GM18520 (cell line): ENCODE measurements around the gene KRT14.
"Not testable (repeated sequence)": the region's sequence is repeated elsewhere in the genome, so short reads cannot be mapped to it uniquely, and the experiment has no call there.

Experiments used
- ATAC-seq: cut with Tn5 transposase; IDR thresholded peaks from one replicate; pipeline ENCODE4 v1.9.1; 2021; ENCODE audit not compliant: unreplicated experiment

KRT14 gene

GRCh38 chr17:41623184-41623861 lies 36.6 kb upstream of the KRT14 start:
- not testable (repeated sequence) for ATAC-seq

- ATAC-seq: not testable (repeated sequence)
These were observed 35.9 kb upstream of the KRT14 start for GRCh38 chr17:41622340-41623183.

- ATAC-seq: no peak
These were observed 35.2 kb upstream of the KRT14 start for GRCh38 chr17:41621916-41622315.

GRCh38 chr17:41621435-41621817 lies 34.7 kb upstream of the KRT14 start:
- ATAC-seq: not testable (repeated sequence)

GRCh38 chr17:41620583-41621434 lies 34.1 kb upstream of the KRT14 start:
- ATAC-seq: no peak

GRCh38 chr17:41619927-41620582 lies 33.4 kb upstream of the KRT14 start:
- not testable (repeated sequence) for ATAC-seq

GRCh38 chr17:41619036-41619926 lies 32.6 kb upstream of the KRT14 start:
- no peak for ATAC-seq

- ATAC-seq: no peak
These were observed 31.8 kb upstream of the KRT14 start for GRCh38 chr17:41618341-41619035.

- ATAC-seq: no peak
These were observed 31.0 kb upstream of the KRT14 start for GRCh38 chr17:41617698-41618097.

GRCh38 chr17:41617136-41617535 lies 30.4 kb upstream of the KRT14 start:
- ATAC-seq: no peak

GRCh38 chr17:41616486-41616885 lies 29.8 kb upstream of the KRT14 start:
- ATAC-seq: not testable (repeated sequence)

- no peak for ATAC-seq
These were observed 28.8 kb upstream of the KRT14 start for GRCh38 chr17:41615454-41615853.

- not testable (repeated sequence) for ATAC-seq
These were observed 28.1 kb upstream of the KRT14 start for GRCh38 chr17:41614767-41615166.

GRCh38 chr17:41614098-41614497 lies 27.4 kb upstream of the KRT14 start:
- ATAC-seq: no peak

GRCh38 chr17:41613277-41614082 lies 26.8 kb upstream of the KRT14 start:
- no peak for ATAC-seq

- ATAC-seq: not testable (repeated sequence)
These were observed 25.9 kb upstream of the KRT14 start, which contains the start of gene KRT16 for GRCh38 chr17:41612376-41613160. KRT16 (minus strand) TSS chr17:41612767; CDS start chr17:41612688, 79 bp downstream.

- ATAC-seq: no peak
These were observed 24.4 kb upstream of the KRT14 start for GRCh38 chr17:41610965-41611640.
